Measurements from ENCODE around the gene HNRNPC.

HNRNPC gene

GRCh38 chr14:21258005-21258888, 11.0 kb downstream of the HNRNPC start:
- TF ChIP-seq GATA2 (IDR thresholded peaks at IDR 0.05; ENCODE audit: low read depth, low read length) (no peak), GATA3 (IDR thresholded peaks at IDR 0.05; ENCODE audit: low read depth, low read length) (no peak)

DNA sequence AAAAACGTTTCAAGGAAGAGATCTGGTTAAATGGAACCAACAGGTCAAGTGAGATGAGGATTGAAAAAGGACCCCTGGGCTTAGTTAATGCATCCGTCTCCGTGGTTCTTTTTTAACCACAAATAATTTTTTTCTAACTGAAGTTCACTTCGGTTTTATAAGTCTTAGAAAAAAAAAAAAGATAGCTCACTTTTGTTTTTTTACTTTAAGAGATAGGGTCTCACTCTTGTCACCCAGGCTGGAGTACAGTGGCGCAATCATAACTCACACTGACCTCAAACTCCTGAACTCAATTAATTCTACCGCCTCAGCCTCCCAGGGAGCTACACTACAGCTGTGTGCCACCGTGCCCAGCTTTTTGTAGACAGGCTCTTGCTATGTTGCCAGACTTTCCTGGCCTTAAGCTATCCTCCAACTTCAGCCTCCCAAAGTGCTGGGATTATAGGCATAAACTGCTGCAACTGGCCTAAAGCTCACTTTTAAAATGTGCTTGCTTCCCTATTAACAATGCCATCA, 11.8 kb downstream of the HNRNPC start:
- TF ChIP-seq GATA3 (IDR thresholded peaks at IDR 0.05; ENCODE audit: low read depth, low read length) (no peak), GATA2 (IDR thresholded peaks at IDR 0.05; ENCODE audit: low read depth, low read length) (no peak)

DNA sequence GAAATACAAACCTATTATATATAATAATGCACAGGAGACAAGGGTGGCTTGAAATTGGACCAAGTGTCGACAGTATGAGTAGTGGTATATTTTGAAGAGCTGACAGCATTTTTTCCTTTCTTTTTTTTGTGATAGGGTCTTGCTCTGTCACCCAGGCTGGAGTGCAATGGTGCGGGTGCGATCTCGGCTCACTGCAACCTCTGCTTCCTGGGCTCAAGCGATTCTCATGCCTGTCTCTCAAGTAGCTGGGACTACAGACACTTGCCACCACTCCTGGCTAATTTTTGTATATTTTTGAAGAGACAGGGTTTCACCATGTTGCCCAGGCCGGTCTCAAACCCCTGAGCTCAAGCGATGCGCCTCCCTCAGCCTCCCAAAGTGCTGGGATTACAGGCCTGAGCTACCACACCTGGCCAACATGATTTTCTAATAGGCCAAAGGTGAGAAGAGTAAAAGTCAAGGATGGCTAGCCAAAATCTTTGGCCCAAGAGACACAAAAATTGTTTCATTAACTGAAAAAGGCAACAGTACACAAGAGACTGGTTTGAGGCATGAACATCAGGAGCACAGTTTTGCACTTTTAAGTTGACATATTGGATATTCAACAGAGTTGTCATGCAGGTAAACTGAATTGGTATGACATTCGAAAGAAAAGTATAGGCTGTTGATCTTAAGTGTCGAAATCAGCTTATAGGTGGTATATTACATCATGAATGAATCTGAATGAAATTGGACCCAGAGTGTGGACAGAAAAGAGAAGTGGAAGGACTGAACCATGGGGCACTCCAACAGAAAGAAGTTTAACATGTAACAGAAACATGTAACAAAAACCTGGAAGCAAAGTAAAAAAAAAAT, 12.5 kb downstream of the HNRNPC start:
- no peak for TF ChIP-seq GATA3 (IDR thresholded peaks at IDR 0.05; ENCODE audit: low read depth, low read length)
- no peak for TF ChIP-seq GATA2 (IDR thresholded peaks at IDR 0.05; ENCODE audit: low read depth, low read length)

DNA sequence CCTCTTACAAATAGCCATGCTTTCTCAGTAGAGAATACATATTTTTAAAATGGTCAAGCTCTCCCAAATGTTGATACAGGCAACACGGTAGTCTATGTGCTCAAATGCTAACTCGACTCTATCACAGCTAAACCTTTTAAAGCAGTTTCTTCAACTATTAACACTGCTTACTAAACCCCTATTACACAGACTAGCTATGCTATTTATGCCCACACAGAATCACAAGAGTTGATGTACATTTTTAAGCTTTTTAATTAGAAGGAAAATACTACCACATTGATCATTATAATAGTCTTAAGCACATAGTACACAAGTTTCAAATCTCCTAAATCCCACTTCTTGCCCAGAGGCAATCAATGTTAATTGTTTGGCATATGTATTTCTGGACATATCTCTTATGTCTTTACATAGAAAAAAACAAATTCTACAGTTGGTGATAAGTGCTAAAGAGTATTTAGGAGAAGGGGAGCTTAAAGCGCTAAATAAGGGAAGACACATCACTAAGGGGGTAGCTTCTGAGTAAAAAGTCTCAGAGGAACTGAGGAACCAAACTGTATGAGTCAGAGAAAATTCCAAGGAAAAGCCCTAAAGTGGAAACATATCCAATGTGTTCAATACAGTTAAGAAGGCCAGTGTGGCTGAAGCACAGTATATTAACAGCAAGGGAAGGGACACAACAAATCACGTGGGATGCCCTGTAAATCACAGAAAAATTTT, 13.7 kb downstream of the HNRNPC start:
- TF ChIP-seq GATA3 (IDR thresholded peaks at IDR 0.05; ENCODE audit: low read depth, low read length) (no peak), GATA2 (IDR thresholded peaks at IDR 0.05; ENCODE audit: low read depth, low read length) (no peak)

DNA sequence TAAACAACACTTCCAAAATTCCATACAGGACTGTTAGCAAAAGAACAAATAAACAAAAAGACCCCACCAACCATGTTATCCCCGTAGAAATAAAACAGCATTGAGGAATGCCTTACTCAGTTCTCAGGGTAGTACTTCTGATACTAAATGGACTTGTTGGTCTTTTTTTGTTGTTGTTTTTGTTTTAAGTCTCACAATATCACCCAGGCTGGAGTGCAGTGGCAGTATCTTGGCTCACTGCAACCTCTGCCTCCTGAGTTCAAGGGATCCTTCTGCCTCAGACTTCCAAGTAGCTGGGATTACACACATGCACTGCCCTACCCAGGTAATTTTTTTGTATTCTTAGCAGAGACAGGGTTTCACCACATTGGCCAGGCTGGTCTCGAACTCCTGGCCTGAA, 17.1 kb downstream of the HNRNPC start:
- no peak for TF ChIP-seq GATA3 (IDR thresholded peaks at IDR 0.05; ENCODE audit: low read depth, low read length)
- no peak for TF ChIP-seq GATA2 (IDR thresholded peaks at IDR 0.05; ENCODE audit: low read depth, low read length)

GRCh38 chr14:21251215-21251614, 18.0 kb downstream of the HNRNPC start:
- TF ChIP-seq GATA2 (IDR thresholded peaks at IDR 0.05; ENCODE audit: low read depth, low read length) = no peak
- TF ChIP-seq GATA3 (IDR thresholded peaks at IDR 0.05; ENCODE audit: low read depth, low read length) = no peak

DNA sequence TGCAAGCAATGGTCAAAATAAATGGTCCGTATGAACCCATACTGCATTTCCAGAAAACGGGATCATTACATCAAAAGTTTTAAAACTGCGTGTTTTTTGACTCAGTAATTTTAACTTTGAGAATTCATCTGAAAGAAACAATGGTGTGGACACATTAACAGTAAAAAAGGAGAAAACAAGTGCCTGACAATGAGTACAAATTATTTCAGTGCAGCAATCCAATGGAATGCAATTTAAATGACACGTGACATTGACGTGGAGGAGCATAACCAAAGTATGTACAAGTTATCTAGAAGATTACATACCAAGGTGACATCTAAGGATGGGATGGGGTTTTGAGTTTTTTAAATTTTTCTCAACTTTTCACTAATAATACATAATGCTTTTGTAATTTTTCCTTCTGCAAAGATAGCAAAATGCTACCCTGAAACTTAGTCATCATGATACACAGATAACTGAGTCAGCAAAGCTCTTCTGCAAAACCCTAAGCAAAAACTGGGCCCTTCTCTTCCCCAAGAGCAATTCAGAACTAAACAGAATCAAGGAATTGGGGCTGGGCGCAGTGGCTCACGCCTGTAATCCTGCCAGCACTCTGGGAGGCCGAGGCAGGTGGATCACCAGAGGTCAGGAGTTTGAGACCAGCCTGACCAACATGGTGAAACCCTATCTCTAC, 20.4 kb downstream of the HNRNPC start:
- TF ChIP-seq GATA2 (IDR thresholded peaks at IDR 0.05; ENCODE audit: low read depth, low read length) (no peak), GATA3 (IDR thresholded peaks at IDR 0.05; ENCODE audit: low read depth, low read length) (no peak)

DNA sequence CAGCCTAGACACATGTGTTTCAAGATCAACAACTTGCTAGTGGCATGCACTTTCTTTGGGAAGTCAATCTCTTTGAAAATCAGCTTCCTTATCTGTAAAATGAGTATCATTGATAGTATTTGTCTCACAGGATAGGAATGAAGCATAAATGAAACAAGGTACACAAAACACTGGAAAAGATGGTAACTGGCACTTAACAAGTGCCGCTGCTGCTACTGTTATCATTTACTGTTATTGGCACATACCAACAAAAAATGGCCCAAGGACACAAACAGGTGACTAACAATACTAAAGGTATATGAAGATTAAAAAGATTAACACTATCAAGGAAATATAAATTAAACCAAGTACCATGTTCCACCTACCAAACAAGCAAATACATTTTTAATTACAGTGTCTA, 20.9 kb downstream of the HNRNPC start:
- TF ChIP-seq GATA2 (IDR thresholded peaks at IDR 0.05; ENCODE audit: low read depth, low read length) = no peak
- TF ChIP-seq GATA3 (IDR thresholded peaks at IDR 0.05; ENCODE audit: low read depth, low read length) = no peak

DNA sequence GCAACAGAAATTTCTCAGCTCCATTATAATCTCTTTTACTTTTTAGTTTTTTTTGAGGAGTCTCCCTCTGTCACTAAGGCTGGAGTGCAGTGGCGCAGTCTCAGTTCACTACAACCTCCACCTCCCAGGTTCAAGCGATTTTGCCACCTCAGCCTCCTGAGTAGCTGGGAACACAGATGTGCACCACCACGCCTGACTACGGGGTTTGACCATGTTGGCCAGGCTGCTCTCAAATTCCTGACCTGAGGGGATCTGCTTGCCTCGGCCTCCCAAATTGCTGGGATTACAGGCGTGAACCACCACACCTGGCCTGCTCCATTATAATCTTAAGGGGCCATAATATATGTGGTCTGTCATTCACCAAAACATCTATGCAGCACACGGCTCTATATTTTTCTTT, 23.4 kb downstream of the HNRNPC start:
- TF ChIP-seq GATA3 (IDR thresholded peaks at IDR 0.05; ENCODE audit: low read depth, low read length) (no peak), GATA2 (IDR thresholded peaks at IDR 0.05; ENCODE audit: low read depth, low read length) (no peak)

DNA sequence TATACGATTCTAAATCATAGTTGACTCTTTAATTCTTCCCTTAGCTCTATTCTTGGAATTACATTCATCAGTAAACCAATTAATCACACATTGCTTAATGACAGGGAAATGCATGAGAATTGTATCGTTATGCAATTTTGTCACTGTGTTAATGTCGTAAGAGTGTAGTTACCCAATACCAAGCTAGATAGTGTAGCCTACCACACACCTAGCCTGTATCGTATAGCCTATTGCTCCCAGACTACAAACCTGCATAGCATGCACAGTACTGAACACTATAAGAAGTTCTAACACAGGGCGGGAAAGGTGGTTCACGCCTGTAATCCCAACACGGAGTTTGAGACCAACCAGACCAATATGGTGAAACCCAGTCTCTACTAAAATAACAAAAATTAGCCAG, 24.7 kb downstream of the HNRNPC start:
- TF ChIP-seq GATA2 (IDR thresholded peaks at IDR 0.05; ENCODE audit: low read depth, low read length) = no peak
- TF ChIP-seq GATA3 (IDR thresholded peaks at IDR 0.05; ENCODE audit: low read depth, low read length) = no peak

- TF ChIP-seq GATA2 (IDR thresholded peaks at IDR 0.05; ENCODE audit: low read depth, low read length) = no peak
- TF ChIP-seq GATA3 (IDR thresholded peaks at IDR 0.05; ENCODE audit: low read depth, low read length) = no peak
Measured at GRCh38 chr14:21241218-21241819, 27.9 kb downstream of the HNRNPC start.

DNA sequence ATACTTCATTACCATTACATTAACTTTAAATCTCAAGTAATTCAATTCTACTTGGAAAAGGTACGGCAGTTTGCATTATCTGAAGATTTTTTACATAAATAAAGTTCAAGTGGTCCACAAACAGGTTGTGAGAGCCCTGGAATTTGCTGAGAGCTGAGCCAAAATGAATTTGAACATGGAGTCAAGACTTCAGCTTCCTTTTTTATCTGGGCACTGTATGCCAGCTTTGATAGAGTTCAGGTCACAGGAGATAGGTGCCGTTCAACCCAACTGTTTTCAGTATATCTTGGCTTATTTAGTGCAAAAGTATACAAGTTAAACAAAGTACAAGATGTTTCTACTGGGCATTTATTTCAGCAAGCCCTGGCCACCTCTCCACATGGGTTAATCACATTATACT, 28.8 kb downstream of the HNRNPC start:
- TF ChIP-seq GATA2 (IDR thresholded peaks at IDR 0.05; ENCODE audit: low read depth, low read length) (no peak), GATA3 (IDR thresholded peaks at IDR 0.05; ENCODE audit: low read depth, low read length) (no peak)
